HG03064 (cell line): Measurements from ENCODE around the gene BMPR2.
"Not testable (repeated sequence)": the region's sequence is repeated elsewhere in the genome, so short reads cannot be mapped to it uniquely, and the experiment has no call there.

Experiments used
- ATAC-seq: cut with Tn5 transposase; IDR thresholded peaks from one replicate; pipeline ENCODE4 v1.9.1; 2021; ENCODE audit warnings: low read depth; ENCODE audit not compliant: unreplicated experiment

BMPR2 gene

DNA sequence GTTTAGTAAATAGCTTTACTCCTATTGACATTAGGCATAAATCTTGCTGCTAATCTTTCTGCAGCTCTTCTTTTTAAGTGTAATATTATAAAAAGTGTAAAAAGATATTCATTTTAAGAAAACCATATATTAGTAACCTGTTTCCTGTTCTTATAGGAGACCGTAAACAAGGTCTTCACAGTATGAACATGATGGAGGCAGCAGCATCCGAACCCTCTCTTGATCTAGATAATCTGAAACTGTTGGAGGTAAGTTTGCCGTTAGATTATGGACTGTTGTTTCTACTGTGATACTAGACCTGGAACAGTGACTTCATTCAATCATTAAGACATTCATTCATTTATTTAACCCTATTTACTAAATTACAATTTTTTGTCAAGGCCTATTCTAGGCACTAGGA, 138.6 kb downstream of the BMPR2 start:
- ATAC-seq: no peak

- no peak for ATAC-seq
These were observed 143.3 kb downstream of the BMPR2 start for GRCh38 chr2:202519453-202519852.

GRCh38 chr2:202521470-202521869, 145.3 kb downstream of the BMPR2 start:
- no peak for ATAC-seq

DNA sequence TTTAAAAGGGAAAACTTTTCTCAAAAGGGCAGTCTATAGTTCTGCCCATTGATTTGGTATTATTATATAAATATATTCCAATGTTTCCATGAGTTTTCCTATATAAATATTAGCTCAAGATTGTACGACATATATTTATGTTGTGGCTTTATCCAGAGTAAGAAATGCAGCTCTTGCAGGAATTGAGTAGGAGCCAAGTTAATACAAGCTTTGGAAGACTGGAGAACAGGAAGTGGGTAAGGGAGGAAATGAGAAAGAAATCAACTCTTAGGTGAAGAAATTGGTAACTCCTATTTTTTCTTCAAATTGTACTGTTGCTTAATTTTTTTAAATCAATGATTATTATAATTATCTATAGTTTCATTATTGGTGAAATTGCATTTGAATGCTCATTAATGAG, 153.3 kb downstream of the BMPR2 start:
- no peak for ATAC-seq

GRCh38 chr2:202530038-202530437, 153.9 kb downstream of the BMPR2 start:
- ATAC-seq: no peak

DNA sequence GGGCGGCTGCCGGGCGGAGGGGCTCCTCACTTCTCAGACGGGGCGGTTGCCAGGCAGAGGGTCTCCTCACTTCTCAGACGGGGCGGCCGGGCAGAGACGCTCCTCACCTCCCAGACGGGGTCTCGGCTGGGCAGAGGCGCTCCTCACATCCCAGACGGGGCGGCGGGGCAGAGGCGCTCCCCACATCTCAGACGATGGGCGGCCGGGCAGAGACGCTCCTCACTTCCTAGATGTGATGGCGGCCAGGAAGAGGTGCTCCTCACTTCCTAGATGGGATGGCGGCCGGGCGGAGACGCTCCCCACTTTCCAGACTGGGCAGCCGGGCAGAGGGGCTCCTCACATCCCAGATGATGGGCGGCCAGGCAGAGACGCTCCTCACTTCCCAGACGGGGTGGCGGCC, 159.2 kb downstream of the BMPR2 start:
- ATAC-seq: not testable (repeated sequence)

DNA sequence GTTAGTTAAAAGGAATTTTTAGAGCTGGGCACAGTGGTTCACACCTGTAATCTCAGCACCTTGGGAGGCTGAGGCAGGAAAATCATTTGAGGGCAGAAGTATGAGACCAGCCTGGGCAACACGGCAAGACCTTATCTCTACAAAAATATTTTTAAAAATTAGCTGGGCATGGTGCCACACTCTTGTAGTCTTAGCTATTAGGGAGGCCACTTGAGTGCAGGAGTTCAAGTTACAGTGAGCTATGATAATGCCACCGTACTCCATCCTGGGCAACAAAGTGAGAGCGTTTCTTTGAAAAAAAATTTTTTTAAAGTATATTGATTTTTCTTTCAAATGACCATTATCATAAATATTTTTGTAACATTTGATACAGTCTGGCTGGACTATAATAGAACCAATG, 165.0 kb downstream of the BMPR2 start:
- ATAC-seq: no peak

DNA sequence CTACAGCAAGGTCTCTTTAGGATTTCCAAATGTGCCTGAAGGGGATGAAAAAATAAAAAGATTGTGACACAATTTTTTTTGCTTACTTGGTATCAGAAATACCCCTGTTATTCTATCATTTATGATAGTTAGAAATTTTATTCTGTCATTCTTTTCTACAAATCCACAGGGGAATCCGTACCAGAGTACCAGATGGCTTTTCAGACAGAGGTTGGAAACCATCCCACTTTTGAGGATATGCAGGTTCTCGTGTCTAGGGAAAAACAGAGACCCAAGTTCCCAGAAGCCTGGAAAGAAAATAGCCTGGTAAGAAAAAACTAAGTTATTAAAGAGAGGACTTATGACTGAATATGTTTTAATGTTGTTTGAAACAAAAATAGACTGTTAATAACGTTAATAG, 166.0 kb downstream of the BMPR2 start:
- ATAC-seq: no peak

- ATAC-seq: no peak
These were observed 169.4 kb downstream of the BMPR2 start for GRCh38 chr2:202545523-202545922.

GRCh38 chr2:202545931-202546330, 169.8 kb downstream of the BMPR2 start:
- ATAC-seq: no peak

- not testable (repeated sequence) for ATAC-seq
These were observed 170.5 kb downstream of the BMPR2 start for GRCh38 chr2:202546499-202547141.

- ATAC-seq: no peak
These were observed 172.1 kb downstream of the BMPR2 start for GRCh38 chr2:202548240-202548639.

DNA sequence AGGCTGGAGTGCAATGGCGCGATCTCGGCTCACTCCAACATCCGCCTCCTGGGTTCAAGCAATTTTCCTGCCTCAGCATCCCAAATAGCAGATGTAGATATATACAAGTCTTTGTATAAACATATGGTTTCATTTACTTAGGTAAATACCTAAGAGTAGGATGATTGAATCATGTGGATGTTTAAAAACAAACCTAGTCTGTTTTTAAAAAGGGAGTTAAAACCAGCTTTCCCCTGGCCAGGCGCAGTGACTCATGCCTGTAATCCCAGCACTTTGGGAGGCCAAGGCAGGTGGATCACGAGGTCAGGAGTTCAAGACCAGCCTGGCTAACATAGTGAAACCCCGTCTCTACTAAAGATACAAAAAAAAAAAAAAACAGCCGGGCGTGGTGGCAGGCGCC, 174.9 kb downstream of the BMPR2 start:
- not testable (repeated sequence) for ATAC-seq

DNA sequence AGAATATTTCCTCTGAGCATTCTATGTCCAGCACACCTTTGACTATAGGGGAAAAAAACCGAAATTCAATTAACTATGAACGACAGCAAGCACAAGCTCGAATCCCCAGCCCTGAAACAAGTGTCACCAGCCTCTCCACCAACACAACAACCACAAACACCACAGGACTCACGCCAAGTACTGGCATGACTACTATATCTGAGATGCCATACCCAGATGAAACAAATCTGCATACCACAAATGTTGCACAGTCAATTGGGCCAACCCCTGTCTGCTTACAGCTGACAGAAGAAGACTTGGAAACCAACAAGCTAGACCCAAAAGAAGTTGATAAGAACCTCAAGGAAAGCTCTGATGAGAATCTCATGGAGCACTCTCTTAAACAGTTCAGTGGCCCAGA, 179.2 kb downstream of the BMPR2 start:
- ATAC-seq: no peak

- ATAC-seq: no peak
These were observed 184.1 kb downstream of the BMPR2 start for GRCh38 chr2:202560200-202560599.

- ATAC-seq: no peak
These were observed 188.1 kb downstream of the BMPR2 start for GRCh38 chr2:202564226-202564625.

DNA sequence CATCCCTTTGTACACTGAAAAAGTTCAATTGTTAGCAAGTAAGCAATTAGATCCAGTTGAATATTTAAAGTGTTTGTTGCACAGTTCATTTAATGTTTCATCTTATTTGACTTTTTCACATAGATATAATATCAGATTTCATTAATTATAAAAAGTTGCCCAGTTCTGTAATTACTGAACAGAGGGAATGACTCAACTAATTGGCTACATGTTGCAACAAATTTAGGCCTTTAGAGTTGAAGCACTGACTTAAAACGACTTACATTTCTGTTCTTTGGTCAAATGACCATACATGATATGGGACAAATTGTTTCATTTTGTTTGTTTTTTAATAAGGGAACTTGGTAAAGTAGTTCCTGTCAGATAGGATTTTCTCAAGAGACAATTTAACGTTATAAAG, 190.2 kb downstream of the BMPR2 start:
- no peak for ATAC-seq

- no peak for ATAC-seq
These were observed 198.4 kb downstream of the BMPR2 start for GRCh38 chr2:202574541-202574940.

GRCh38 chr2:202575194-202575593, 199.1 kb downstream of the BMPR2 start:
- ATAC-seq: not testable (repeated sequence)

DNA sequence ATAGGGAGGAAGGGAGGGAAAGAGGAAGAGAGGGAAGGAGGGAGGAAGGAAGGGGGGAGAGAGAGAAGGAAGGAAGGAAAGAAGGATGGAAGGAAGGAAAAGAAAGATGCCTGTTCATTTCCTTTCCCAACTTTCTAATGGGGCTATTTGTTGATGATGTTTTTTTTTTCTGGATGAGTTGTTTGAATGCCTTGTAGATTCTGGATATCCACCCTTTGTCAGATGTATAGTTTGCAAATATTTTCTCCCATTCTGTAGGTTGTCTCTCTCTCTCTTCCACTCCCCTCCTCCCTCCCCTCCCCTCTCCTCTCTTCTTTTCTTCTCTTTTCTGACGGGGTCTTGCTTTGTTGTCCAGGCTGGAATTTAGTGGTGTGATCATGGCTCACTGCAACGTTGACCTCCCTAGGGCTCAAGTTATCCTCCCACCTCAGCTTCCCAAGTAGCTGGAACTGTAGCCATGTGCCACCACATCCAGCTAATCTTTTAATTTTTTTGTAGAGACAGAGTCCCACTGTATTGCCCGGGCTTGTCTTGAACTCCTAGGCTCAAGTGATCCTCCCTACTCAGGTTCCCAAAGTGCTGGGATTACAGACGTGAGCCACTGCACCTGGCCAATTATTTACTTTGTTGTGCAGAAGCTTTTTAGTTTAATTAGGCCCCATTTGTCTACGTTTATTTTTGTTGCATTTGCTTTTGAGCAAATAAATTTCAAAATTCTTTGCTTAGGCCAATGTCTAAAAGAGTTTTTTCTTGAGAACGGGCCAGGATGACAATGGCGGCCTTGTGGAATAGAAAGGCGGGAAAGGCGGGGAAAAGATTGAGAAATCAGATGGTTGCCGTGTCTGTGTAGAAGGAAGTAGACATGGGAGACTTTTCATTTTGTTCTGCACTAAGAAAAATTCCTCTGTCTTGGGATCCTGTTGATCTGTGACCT, 201.4 kb downstream of the BMPR2 start:
- no peak for ATAC-seq

DNA sequence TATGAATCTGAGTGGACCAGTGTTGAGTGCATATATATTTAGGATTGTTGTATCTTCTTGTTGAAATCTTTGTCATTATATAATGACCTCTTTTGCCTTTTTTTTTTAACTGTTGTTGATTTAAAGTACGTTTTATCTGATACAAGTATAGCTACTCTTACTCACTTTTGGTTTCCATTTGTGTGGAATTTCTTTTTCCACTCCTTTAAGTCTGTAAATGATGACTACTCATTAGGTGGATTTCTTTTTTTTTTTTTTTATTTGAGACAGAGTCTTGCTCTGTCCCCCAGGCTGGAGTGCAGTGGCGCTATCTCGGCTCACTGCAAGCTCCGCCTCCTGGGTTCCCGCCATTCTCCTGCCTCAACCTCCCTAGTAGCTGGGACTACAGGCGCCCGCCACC, 206.7 kb downstream of the BMPR2 start:
- not testable (repeated sequence) for ATAC-seq

GRCh38 chr2:202583709-202584219, 207.6 kb downstream of the BMPR2 start:
- no peak for ATAC-seq
